NOMO-1 treated with DMSO at 0.1 percent for 48 hours (cell line): ENCODE results near the gene PSMB5.

ENCODE experiments used
- DNase-seq: peaks from one replicate; lab custom pipeline; 2025; ENCODE audit not compliant: unreplicated experiment; lab: John Stamatoyannopoulos, UW

The PSMB5 gene

DNA sequence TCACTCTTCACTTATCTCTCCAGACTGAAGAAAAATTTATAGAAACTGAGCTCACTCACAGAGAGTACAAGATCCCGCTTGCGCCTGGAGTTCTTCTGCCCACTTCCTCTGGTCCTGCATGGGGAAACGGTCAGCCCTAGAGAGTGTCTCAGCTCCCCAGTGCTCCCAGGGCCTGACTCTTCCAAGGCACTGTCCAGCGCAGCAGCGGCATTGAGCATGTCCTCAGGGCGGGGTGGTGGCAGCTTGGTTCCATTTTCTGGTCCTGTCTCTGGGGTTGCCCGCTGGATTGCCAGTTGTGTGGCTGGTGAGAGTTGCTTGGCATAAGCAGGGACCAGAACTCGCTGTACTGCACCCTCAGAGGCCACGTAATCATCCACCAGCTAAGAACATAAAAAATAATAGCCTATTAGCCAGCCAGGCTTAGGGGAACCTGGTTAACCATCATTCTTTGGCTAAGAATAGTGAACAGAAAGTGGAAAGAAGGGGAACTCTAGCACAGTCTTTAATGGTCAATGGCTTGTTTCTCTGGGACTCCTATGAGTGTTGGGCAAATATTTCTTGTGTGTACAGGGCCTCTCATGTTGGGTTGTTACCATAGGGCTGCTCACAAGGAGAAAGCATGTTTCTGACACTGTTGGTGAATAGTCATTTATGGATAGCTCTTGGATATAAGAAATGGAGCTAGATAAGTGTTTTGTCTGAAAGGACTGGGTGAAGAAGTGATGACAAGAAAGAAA lies 38.6 kb downstream of the PSMB5 start:
- peak; percentile 60 for DNase-seq

DNA sequence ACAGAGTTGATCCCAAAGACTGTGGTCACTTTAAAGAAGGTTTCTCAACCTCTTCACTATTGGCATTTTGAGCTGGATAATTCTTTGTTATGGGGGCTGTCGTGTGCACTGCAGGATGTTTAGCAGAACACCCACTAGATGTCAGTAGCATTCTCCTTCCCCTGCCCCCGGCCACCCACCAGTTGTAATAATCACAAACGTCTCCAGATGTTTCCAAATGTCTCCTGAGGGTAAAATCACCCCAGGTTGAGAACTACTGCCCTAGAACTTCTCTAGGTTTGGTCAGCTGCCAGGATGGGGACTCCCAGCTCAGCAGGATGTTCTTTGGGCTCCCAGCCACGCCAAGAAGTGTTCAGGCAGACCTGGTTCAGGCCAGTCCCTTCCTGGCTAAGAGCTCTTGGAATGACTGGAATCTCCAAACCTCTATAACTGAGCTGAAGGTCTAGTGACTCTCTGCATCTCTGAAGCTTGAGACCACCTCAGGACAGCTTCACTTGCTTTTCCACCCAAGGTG lies 39.9 kb downstream of the PSMB5 start:
- DNase-seq = peak; percentile 22

- DNase-seq = no peak
Measured at GRCh38 chr14:22993517-22993916, 41.2 kb downstream of the PSMB5 start.

GRCh38 chr14:22991852-22992251 lies 42.8 kb downstream of the PSMB5 start:
- DNase-seq = no peak

DNA sequence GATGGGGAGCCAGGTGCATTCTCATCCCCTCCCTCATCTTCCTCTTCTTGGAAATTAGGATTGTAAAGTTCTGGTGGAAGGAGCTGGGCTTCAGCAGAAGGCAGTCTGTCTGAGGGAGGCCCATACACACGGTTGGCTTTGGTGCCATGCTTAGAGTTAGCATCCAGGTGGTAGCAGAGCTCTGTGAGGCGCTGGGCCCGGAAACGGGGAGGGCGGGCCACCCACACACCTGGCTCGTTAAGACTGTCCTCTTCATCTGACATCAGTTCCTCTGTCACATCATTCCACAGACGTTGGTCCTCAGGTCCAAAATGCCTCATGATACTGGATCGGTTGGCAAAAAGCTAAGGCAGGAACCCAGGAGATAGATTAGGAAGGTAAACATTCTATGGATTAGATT lies 47.4 kb downstream of the PSMB5 start:
- no peak for DNase-seq

- DNase-seq = peak; percentile 75
Measured at GRCh38 chr14:22986508-22987054, 48.1 kb downstream of the PSMB5 start.

DNA sequence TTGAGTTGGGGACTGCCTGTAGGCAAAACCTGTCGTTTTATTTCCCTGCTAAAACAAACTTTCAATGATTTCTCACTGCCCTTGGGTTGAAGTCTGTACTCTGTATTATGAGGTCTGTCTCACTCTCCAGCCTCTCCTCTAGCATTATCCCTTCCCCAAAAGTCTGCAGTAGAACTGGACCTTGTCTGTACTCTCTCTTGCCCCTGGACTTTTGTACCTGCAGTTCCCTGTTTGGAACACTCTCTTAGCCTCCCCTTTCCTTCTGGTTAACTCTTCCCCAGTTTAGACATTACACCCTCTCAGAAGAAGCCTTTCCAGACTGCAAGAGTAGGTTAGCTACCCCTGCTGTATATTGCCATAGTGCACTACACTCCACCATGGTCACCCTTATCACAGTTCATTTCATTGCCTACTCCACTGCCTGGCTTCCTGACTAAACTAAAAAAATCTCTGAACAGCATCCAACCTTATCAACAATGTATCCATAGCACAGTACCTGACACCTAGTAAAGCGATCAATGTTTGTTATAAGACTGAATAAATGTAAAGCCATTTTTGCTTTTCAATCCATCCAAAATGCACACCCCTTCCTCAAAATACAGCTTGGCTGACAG lies 48.7 kb downstream of the PSMB5 start:
- DNase-seq = no peak

DNA sequence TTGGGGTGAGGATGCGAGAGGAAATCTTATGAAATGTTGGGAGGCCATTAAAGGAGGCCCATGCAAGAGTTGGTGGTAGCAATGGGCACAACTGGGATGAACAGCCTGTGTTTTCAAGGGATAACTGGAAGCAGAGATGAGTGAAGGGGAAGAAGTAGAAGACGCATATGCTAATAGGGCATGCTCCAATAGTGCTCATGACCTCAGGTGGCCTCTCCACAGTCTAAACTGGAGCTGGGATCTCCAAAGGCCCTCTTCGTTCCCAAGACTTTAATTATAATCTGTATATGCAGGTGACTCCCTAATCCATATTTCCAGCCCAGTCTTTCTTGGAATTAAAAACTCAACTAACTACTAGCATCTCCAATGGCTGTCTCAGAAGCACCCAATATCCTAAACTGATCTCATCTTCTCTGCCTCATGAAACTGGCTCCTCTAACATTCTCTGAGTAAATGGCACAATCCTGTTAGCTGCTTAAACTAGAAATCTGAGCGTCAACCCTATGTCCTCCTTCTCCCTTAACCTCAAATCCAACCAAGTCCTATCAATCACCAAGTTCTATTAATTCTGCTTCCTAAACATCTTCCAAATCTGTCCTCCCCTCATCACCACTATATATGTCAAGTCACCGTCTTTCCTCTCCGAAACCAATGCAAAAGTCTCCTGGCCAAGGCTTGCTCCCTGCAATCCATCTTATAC lies 49.6 kb downstream of the PSMB5 start:
- no peak for DNase-seq

DNA sequence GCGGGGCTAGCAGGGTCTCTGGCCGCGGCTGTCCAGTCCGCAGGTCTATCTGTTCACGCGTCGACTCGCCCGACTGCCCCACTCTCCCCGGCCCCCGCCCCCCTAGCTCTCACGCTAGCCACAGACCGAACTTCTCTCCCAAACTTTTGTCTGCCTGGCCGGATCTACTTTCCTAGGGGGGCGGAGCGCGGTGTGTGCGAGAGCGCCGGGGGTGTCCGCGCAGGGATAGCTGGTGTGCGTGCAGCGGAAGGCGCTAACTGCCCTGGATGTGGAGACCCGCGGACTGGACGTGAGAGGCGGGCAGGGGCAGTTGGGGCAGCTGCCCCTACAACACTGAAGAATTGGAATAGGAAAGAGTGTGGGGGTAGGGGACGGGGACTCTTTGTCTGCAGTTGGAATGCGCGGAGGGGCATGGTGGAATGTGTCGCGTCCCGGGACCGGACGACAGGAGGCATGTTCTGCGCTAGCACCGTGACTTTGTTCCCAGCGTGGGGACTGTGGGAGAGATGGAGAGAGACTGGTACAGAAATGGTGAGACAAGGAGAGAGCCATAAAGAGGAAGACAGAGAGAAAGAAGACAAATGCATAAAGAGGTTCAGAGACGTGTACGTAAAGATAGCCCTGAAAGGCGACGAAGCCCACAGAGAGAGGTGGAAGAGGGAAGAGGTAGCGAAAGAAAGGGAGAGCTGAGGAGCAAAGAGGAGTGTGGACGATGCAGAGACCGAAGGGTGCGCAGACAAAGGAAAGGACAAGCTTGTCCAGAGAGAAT lies 52.0 kb downstream of the PSMB5 start, which contains the start of gene AJUBA:
Gene AJUBA (minus strand): TSS at position 75 of the 769 bp plus-strand sequence. CDS start 285 bp downstream, outside the sequence.
- DNase-seq = peak; percentile 77

- no peak for DNase-seq
Measured at GRCh38 chr14:22981876-22982476, 52.7 kb downstream of the PSMB5 start.

DNA sequence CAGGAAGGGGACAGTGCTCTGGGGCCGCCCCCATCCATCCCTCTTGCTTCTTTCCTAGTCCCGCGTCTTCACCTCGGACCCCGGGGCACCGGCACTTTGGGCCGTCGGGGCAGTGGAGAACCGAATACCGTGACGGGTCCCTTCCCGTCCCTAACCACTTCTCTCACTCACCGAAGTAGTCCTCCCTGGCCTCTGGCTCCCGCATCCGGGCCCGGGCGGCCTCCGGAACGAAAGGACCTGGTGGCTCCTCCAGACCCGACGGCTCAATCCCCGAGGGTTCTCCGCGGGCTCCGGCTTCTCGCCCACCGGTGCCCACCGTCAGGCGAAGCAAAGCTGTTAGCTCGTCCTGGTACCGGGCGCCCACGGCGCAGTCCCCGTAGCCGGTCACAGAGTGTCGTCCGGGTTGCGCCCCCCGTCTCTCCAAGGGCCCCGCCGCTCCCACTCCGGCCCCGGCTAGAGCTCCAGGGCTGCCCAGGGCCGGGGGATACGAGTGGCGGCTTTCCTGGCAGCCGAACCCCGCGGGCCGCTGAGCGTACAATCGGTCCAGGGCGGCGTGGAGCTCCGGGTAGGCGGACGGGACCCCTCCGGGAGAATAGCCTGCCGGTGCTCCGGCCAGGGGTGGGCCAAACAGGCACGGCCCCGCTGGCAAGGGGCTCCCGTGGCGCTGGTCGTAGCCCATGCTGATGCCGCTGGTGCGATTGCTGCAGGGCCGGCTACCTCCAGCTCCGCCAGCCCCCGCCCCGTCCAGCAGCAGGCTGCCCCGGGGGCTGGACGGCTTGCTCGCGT lies 53.4 kb downstream of the PSMB5 start:
- DNase-seq = no peak

GRCh38 chr14:22980672-22981089 lies 54.0 kb downstream of the PSMB5 start:
- DNase-seq = no peak

DNA sequence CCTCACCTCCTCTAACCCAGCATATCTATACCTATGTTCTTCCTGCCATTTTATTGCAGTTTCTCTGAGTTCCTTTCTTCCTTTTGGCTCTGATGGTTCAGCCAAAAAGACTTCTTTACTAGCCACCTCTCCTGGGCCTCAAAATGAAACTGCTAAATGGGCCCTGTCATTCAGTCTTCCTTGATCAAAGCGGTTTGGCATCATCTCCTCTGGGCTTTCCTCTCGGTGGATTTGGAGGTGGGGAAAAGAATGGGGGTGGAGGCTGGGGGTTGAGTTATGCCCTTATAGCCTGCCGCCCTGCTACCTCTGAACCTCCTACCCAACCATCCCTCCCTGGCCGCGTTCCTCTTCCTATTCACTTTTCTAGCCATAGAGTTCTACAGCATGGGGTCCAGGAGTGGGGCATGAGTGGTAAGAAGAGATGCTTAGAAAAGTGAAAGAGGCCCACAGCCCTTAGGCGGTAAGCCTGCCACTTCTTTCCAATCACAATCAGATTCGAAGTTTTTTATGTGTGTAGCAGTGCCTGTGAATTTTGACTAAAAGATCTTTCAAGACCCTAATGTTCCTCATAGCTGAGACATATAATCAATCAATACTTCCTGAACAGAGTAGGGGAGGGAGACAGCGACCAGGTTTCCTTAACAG lies 54.8 kb downstream of the PSMB5 start:
- no peak for DNase-seq

GRCh38 chr14:22978981-22979671 lies 55.6 kb downstream of the PSMB5 start:
- DNase-seq = no peak

GRCh38 chr14:22978487-22978837 lies 56.2 kb downstream of the PSMB5 start:
- DNase-seq = no peak

DNA sequence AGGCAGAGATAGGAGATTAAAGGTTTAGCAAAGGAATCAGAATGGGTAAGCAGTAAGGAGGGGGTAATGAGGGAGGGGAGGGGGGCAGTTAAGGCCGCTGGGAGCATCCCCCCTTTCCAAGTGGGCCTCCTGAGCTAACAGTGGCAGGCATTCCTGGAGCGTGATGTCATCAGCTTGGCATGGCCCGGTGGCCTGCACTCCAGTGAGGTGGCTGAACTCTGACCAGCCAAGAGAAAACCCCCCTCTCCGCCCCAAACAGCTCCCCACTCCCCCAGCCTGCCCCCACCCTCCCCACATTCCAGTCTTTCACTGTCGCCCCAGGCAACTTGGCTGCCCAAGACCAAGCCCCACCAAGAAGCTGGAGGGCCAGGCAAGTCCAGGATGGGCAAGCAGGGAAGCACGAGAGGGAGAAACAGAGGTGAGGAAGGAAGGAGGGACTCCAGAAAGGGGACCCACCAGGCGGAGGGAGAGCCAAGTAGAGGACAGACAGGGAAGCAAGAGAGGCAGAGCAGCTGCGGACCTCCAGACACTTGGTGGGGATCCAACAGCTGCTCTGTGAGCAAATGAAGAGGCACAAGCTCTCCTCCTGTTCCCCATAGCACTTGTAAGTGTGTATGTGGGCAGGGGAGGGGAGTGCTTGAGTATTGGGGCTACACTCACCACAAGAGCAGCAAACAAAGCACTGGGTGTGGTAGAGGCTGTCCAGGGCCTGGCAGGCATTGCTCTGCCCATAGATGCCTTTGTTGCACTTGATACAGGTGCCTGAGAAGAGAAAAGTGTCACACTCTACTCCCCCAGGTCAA lies 56.8 kb downstream of the PSMB5 start:
- DNase-seq = no peak

DNA sequence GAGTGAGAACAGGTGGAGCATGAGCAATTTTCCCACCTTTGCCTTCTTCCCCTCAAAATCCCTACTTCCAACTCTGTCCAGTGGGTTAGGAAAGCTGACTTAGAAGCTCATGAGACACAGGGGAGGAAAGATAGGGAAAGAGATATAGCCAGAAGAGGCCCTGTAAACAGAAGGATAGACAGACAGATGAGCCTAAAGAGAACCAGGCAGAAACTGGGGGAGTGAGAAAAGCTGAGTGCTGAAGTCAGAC lies 57.3 kb downstream of the PSMB5 start:
- DNase-seq = no peak
